ENCODE data around the gene SOX13.
"Not testable (repeated sequence)": the region's sequence is repeated elsewhere in the genome, so short reads cannot be mapped to it uniquely, and the experiment has no call there.

The SOX13 gene

GRCh38 chr1:204087893-204088528 is 15.1 kb downstream of the SOX13 start:
- no peak for DNase-seq

GRCh38 chr1:204088596-204088995 is 15.7 kb downstream of the SOX13 start:
- no peak for DNase-seq

- no peak for DNase-seq
These were observed 16.3 kb downstream of the SOX13 start for GRCh38 chr1:204089044-204089751.

DNA sequence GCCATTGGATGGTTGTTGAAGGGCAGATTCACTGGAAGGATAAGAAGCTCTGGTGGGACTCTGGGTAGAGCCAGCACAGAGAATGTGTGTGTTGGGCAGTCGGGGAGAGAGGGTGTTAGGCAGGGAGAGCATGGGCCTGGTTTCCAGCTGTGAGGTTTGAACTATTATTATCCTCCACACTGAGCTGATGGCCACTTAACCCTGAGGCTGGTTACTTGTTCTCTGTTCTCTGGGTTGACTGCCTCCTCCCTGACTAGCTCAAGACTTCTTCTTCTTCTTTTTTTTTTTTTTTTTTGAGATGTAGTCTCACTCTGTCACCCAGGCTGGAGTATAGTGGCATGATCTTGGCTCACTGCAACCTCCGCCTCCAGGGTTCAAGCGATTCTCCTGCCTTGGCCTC is 17.2 kb downstream of the SOX13 start:
- DNase-seq = not testable (repeated sequence)

GRCh38 chr1:204091066-204091465 is 18.2 kb downstream of the SOX13 start:
- DNase-seq = no peak

GRCh38 chr1:204091787-204092312 is 18.9 kb downstream of the SOX13 start:
- DNase-seq = no peak

GRCh38 chr1:204092632-204093420 is 19.9 kb downstream of the SOX13 start:
- no peak for DNase-seq

DNA sequence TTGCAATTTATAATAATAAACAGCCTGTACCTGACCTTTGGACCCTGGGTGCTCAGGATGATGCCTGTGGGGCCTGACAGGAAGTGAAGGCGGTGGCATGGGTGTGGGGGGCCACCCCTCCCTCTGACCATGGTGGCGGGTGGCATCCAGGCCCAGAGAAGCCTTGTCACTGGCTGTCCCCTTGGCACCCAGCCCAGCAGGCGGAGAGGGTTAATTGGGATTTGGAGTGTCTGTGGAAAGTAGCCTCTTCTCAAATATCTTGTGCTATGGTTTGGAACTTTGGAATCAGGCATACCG is 20.5 kb downstream of the SOX13 start:
- DNase-seq = no peak

GRCh38 chr1:204093781-204094180 is 20.9 kb downstream of the SOX13 start:
- no peak for DNase-seq

- no peak for DNase-seq
These were observed 21.4 kb downstream of the SOX13 start for GRCh38 chr1:204094313-204094729.

- no peak for DNase-seq
These were observed 22.1 kb downstream of the SOX13 start for GRCh38 chr1:204094856-204095634.

DNA sequence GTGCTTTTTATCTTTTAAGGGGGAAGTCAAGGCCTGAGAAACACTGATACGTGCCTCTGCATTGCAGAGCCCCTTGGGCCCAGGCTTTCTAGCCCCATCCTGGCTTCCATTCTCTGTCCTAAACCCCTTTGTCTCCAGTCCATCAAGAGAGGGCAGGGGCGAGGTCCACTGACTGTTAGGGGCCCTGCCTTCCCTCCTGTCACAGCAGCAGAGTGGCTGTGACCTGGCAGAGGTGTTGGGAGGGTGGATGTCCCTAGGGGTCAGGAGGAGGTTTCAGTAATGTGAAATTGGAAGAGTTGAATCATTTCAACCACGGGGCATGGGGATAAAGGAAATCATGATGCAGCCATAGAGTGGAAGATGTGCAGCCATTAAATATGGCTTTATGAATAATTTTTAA is 24.0 kb downstream of the SOX13 start:
- DNase-seq = no peak

- no peak for DNase-seq
These were observed 25.8 kb downstream of the SOX13 start for GRCh38 chr1:204098683-204099082.

- DNase-seq = not testable (repeated sequence)
These were observed 26.8 kb downstream of the SOX13 start for GRCh38 chr1:204099754-204100153.

GRCh38 chr1:204102029-204102611 is 29.2 kb downstream of the SOX13 start:
- DNase-seq = peak; percentile 56

GRCh38 chr1:204102739-204103430 is 30.0 kb downstream of the SOX13 start:
- DNase-seq = no peak

DNA sequence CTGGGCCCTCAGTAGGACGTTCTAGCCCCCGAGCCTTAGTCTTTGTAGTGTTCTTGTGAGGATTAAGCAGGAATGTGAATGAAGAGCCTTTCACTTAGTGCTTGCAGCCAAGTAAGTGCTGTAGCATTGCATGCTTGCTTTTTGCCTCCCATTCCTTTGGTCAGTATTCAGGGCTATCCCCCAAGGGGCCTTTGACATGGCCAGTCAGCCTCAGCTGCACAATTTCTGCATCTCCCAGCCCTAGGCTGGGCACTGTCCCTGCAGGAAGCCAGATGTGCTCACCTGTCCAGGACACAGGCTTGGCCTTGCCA is 30.5 kb downstream of the SOX13 start:
- DNase-seq = no peak

DNA sequence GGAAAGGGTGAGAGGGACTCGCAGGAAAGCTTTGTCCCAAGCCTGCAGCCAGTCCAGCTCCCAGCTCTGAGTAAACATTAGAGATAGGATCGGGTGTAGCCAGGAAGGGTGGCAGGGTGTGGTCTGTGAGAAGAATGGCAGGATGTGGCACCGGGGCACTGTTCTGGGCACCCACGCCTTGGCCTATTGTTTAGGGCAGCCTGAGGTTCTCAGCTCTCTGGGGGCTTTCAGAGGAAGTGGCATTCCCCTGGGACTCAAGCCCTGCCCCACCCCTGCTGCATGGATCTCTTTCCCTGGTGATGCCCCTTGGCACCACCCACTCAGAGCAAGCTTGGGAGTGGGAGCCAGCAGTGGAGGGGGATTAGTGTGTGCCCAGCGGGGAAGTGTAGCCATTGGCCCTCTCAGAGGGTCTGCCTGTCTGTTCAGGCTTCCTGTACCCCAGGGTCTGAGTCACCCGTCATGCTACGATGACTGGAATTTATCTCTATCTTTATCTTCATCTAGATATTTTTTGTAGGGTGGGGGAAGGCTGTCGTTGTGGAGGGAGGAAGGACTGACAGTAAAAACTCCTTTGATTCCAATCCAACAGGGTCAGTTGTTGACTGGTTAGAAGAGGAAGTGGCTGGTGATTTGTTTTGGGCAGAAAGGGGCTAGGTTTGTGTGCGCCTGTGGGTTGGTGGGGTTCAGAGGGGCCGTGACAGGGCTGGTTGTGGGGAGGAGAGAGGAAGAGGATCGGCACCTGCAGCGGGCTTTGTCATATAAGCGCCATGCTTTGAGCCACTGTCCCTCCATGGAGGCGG is 31.6 kb downstream of the SOX13 start:
- DNase-seq = peak; percentile 79

GRCh38 chr1:204105131-204105515 is 32.2 kb downstream of the SOX13 start:
- DNase-seq = no peak

DNA sequence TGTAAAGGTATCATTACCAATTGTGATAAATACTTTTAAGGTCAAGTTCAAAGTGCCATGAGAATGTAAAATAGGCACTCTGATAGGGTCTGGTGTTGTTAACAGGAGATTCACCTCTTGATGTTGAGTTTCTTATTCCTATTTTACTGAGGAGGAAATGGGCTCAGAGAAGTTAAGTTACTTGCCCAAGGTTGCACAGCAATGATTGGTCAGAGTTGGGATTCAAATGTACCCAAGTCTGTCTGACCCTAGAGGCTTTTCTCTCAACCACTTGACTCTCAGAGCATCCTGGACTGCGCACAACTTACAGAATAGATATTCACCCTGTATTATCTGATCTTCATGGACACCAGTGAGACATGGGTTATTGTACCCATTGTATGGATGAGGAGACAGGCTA is 33.9 kb downstream of the SOX13 start:
- no peak for DNase-seq

GRCh38 chr1:204107892-204108291 is 35.0 kb downstream of the SOX13 start:
- no peak for DNase-seq

Data from KG1 (cell line).